Nephron progenitor cell (in vitro differentiated cells): Measurements from ENCODE around the gene RPL39L.

Source experiments
- DNase-seq: peaks from one replicate; pipeline ENCODE4 v3.0.0; 2021
- H3K27ac Mint-ChIP-seq: 2 replicates; pipeline ENCODE4 v1.8.0; 2021; ENCODE audit warnings: mild to moderate bottlenecking, moderate library complexity, mixed read lengths
- H3K27me3 Mint-ChIP-seq: 2 replicates; pipeline ENCODE4 v1.8.0; 2021; ENCODE audit warnings: mild to moderate bottlenecking, low read depth, mixed read lengths; ENCODE audit not compliant: poor library complexity
- H3K36me3 Mint-ChIP-seq: 2 replicates; pipeline ENCODE4 v1.8.0; 2021; ENCODE audit warnings: low read depth, mixed read lengths
- H3K4me1 Mint-ChIP-seq: 2 replicates; pipeline ENCODE4 v1.8.0; 2021; ENCODE audit warnings: mixed read lengths
- H3K4me3 Mint-ChIP-seq: 2 replicates; pipeline ENCODE4 v1.8.0; 2021; ENCODE audit warnings: mild to moderate bottlenecking, moderate library complexity, mixed read lengths
- H3K9me3 Mint-ChIP-seq: 2 replicates; pipeline ENCODE4 v1.8.0; 2021; ENCODE audit warnings: mild to moderate bottlenecking, moderate library complexity, mixed read lengths
- TF ChIP-seq, protein P1 (sequence below): fragments of 200-600 bp; sonication (generic); IDR thresholded peaks from 2 replicates; pipeline ENCODE4 v1.5.0; 2021; ENCODE audit warnings: antibody characterized with exemption

The RPL39L gene

GRCh38 chr3:187084580-187084979 lies 54.7 kb downstream of the RPL39L start:
- H3K9me3 Mint-ChIP-seq: peaks cover 30% of the 10 kb centered on the region
- peaks cover 4% of the 10 kb centered on the region for H3K27me3 Mint-ChIP-seq

GRCh38 chr3:187084126-187084525 lies 55.2 kb downstream of the RPL39L start:
- TF ChIP-seq, protein P1, sequence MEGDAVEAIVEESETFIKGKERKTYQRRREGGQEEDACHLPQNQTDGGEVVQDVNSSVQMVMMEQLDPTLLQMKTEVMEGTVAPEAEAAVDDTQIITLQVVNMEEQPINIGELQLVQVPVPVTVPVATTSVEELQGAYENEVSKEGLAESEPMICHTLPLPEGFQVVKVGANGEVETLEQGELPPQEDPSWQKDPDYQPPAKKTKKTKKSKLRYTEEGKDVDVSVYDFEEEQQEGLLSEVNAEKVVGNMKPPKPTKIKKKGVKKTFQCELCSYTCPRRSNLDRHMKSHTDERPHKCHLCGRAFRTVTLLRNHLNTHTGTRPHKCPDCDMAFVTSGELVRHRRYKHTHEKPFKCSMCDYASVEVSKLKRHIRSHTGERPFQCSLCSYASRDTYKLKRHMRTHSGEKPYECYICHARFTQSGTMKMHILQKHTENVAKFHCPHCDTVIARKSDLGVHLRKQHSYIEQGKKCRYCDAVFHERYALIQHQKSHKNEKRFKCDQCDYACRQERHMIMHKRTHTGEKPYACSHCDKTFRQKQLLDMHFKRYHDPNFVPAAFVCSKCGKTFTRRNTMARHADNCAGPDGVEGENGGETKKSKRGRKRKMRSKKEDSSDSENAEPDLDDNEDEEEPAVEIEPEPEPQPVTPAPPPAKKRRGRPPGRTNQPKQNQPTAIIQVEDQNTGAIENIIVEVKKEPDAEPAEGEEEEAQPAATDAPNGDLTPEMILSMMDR: no peak
- Mint-ChIP-seq H3K36me3 (peaks cover 29% of the 10 kb centered on the region), H3K27me3 (peaks cover 4% of the 10 kb centered on the region), H3K4me1 (peaks cover 6% of the 10 kb centered on the region), H3K27ac (no peak overlapping the region), H3K4me3 (no peak overlapping the region), H3K9me3 (peaks cover 26% of the 10 kb centered on the region)
- no peak for DNase-seq

More at GRCh38 chr3:187084580-187084979, 54.7 kb downstream of the RPL39L start:
- Mint-ChIP-seq H3K4me3 (no peak overlapping the region), H3K27ac (no peak overlapping the region), H3K36me3 (peaks cover 26% of the 10 kb centered on the region), H3K4me1 (peaks cover 6% of the 10 kb centered on the region)
- TF ChIP-seq, protein P1: no peak
- DNase-seq: no peak

DNA sequence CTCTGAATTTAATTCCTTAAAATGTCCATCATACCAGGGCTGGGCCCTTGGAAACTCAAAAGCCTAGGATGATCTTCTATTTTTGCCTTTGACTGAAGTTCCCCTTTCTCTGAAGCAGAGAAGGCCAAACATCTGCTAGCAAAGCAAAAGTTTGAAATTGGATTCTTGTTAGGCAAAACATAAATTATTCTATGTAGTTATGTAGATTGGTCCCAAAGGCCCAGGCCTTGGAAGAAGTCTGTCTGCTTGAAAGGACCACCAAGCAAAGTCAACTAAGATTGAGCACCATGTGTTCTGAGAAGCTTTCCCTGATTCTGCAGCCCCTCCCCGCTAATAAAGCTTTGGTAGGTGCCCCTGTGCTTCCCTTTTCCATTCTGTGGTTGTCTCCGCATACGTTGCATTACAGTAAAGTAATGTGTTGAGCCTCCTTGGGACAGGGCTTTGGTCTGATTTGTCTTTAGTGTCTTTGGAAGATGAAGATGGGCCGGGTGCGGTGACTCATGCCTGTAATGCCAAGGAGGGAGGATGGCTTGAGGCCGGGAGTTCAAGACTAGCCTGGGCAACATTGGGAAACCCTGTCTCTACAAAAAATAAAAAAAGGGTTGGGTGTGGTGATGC lies 56.4 kb downstream of the RPL39L start:
- Mint-ChIP-seq H3K27ac (no peak overlapping the region), H3K9me3 (peaks cover 14% of the 10 kb centered on the region), H3K4me3 (no peak overlapping the region), H3K36me3 (peaks cover 35% of the 10 kb centered on the region), H3K4me1 (peaks cover 6% of the 10 kb centered on the region), H3K27me3 (peaks cover 4% of the 10 kb centered on the region)
- no peak for DNase-seq
- TF ChIP-seq, protein P1: no peak

GRCh38 chr3:187080799-187081450 lies 58.4 kb downstream of the RPL39L start:
- TF ChIP-seq, protein P1: no peak
- H3K27me3 Mint-ChIP-seq: peaks cover 4% of the 10 kb centered on the region

DNA sequence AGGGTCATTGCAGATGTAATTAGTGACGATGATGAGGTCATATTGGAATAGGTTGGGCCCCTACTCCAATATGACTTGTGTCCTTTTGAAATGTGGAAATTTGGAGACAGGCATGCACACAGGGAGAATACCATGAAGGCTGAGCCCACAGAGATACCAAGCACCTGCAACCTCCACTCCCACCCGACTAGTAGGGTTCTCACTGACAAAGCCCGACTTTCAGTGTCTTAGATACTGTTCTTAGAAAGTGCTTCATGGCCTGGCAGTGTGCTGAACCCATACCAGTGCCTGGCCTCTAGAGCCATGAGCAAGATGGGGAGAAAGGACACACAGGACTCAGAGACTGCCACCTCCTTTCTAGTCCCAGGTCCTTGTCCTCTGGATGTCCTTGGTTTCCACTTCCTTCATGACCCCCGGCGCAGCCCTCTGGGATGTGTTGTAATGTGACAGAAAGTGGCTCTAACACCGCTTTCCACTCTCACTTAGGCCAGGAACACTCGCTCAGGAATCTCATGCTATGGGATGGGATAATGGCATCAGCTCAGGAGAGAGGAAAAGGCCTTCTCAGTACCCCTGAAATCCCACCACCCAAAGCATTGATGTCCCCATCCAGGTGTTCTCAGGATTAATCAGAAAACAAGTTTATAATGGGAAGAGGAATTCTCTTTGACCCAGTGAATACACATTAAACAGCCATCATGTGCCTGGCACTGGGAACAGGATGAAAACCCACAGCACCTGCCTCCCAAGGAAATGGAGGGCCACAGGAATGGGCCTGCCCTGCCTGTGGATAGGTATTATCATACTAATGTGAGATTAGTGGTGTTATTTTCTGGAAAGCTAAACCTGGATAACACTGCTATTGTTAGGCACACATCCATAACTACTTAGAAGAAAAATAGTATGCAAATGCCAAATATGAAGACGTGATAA lies 59.9 kb downstream of the RPL39L start:
- Mint-ChIP-seq H3K4me1 (no peaks in the 10 kb centered on the region), H3K27ac (peak overlapping the region; percentile 27), H3K27me3 (peaks cover 4% of the 10 kb centered on the region), H3K4me3 (no peak overlapping the region), H3K9me3 (no peaks in the 10 kb centered on the region), H3K36me3 (peaks cover 53% of the 10 kb centered on the region)
- TF ChIP-seq, protein P1: no peak
- no peak for DNase-seq

More at GRCh38 chr3:187080799-187081450, 58.4 kb downstream of the RPL39L start:
- peaks cover 6% of the 10 kb centered on the region for H3K4me1 Mint-ChIP-seq
- H3K27ac Mint-ChIP-seq: peak overlapping the region; percentile 74
- DNase-seq: no peak
- no peaks in the 10 kb centered on the region for H3K9me3 Mint-ChIP-seq
- peaks cover 39% of the 10 kb centered on the region for H3K36me3 Mint-ChIP-seq
- H3K4me3 Mint-ChIP-seq: no peak overlapping the region
